Keratinocyte (primary cell): ENCODE data around the gene ASTN2. TPM values are rescaled to one million over a fixed set of nuclear protein-coding genes. Genes with fewer than 3 reads are reported as not detected.

Experiments used
- DNase-seq: peaks from one replicate; pipeline ENCODE4 v3.0.0-alpha.2; 2011; ENCODE audit warnings: low read depth, missing footprints, low spot score
- FAIRE-seq: peaks from 2 replicates; lab custom pipeline; 2011; peaks lifted over from hg19 to GRCh38; lab: Jason Lieb, UNC
- H2AFZ ChIP-seq: 2 replicates; pipeline ENCODE4 v1.6.0; 2012; ENCODE audit warnings: low read length, control low read depth, inconsistent platforms; ENCODE audit not compliant: control insufficient read depth
- H3K27ac ChIP-seq: 2 replicates; pipeline ENCODE4 v1.5.1; 2011; ENCODE audit warnings: low read length; ENCODE audit not compliant: control insufficient read depth, insufficient read depth
- H3K27me3 ChIP-seq: 3 replicates; pipeline ENCODE4 v1.6.0; 2011; ENCODE audit warnings: low read length; ENCODE audit not compliant: control insufficient read depth, insufficient read depth; ENCODE audit errors: extremely low read depth
- H3K36me3 ChIP-seq, 2 experiments: 2 replicates in 1 of 2; 3 replicates in 1 of 2; pipeline ENCODE4 v1.5.1; 2011; ENCODE audit warnings: low read length in 2 of 2, mild to moderate bottlenecking in 1 of 2; ENCODE audit not compliant: control insufficient read depth in 2 of 2, insufficient read depth in 2 of 2; ENCODE audit errors: extremely low read depth in 1 of 2
- H3K4me1 ChIP-seq: 3 replicates; pipeline ENCODE4 v1.5.1; 2011; ENCODE audit warnings: low read length; ENCODE audit not compliant: control insufficient read depth, insufficient read depth; ENCODE audit errors: extremely low read depth
- H3K4me2 ChIP-seq: 3 replicates; pipeline ENCODE4 v1.6.0; 2011; ENCODE audit warnings: low read depth, low read length; ENCODE audit not compliant: control insufficient read depth, insufficient read depth; ENCODE audit errors: extremely low read depth
- H3K4me3 ChIP-seq, 3 experiments: fragments of 200-600 bp in 1 of 3; sonication (generic) in 1 of 3; 2 replicates in 2 of 3; 3 replicates in 1 of 3; pipeline ENCODE4 v1.5.1; 2011 to 2016; ENCODE audit warnings: low read length in 3 of 3, mild to moderate bottlenecking in 3 of 3, control low read depth in 2 of 3, inconsistent platforms in 1 of 3, low read depth in 1 of 3, mixed read lengths in 1 of 3, mixed run types in 1 of 3, moderate library complexity in 1 of 3; ENCODE audit not compliant: control insufficient read depth in 2 of 3, insufficient read depth in 2 of 3; ENCODE audit errors: extremely low read depth in 1 of 3
- H3K79me2 ChIP-seq: 2 replicates; pipeline ENCODE4 v1.6.0; 2012; ENCODE audit warnings: low read length; ENCODE audit not compliant: control insufficient read depth, insufficient read depth
- H3K9ac ChIP-seq: 3 replicates; pipeline ENCODE4 v1.6.0; 2011; ENCODE audit warnings: low read length; ENCODE audit not compliant: control insufficient read depth, insufficient read depth; ENCODE audit errors: extremely low read depth
- H3K9me1 ChIP-seq: 3 replicates; pipeline ENCODE4 v1.6.0; 2011; ENCODE audit warnings: low read length; ENCODE audit not compliant: control insufficient read depth, insufficient read depth; ENCODE audit errors: extremely low read depth
- H3K9me3 ChIP-seq: 2 replicates; pipeline ENCODE4 v1.5.1; 2012; ENCODE audit warnings: low read depth, low read length; ENCODE audit not compliant: control insufficient read depth
- H4K20me1 ChIP-seq: 3 replicates; pipeline ENCODE4 v1.6.0; 2011; ENCODE audit warnings: low read length; ENCODE audit not compliant: control insufficient read depth, insufficient read depth; ENCODE audit errors: extremely low read depth
- EZH2 ChIP-seq: IDR thresholded peaks from one replicate; pipeline ENCODE4 v1.6.1; 2012; ENCODE audit warnings: inconsistent platforms, mild to moderate bottlenecking, low read length, moderate library complexity
- dilution Hi-C: fragments of 300-500 bp; cut with MboI; formaldehyde crosslinking; loops from one replicate; pipeline ENCODE4 v1.7.0; 2020; ENCODE audit warnings: low sequenced_read_pairs; ENCODE audit not compliant: extremely low pct_ligation_motif_present
- polyA plus RNA-seq, 5 experiments: library from polyadenylated mRNA; depleted of rRNA in 3 of 5; stranded (reverse) in 3 of 5; stranded (forward) in 1 of 5; unstranded in 1 of 5; fragments of >200 nt; gene quantifications; 1 replicate in 1 of 5; 2 replicates in 3 of 5; 3 replicates in 1 of 5; pipeline versions ENCODE4 v1.2.1 to v1.2.3, GENCODE V29; 2011 to 2012; ENCODE audit warnings: missing spikeins in 2 of 5, low read depth in 1 of 5, low replicate concordance in 1 of 5
- TF ChIP-seq, protein P1 (sequence below), 3 experiments: IDR thresholded peaks in 1 of 3; conservative IDR thresholded peaks in 1 of 3; optimal IDR thresholded peaks in 1 of 3; 2 replicates in 2 of 3; 3 replicates in 1 of 3; pipeline versions ENCODE3 to v1.5.1; 2011; ENCODE audit warnings: low read length in 3 of 3, mild to moderate bottlenecking in 3 of 3, moderate library complexity in 2 of 3, control low read depth in 1 of 3, inconsistent platforms in 1 of 3; ENCODE audit not compliant: insufficient read depth in 2 of 3; ENCODE audit errors: extremely low read depth in 1 of 3

Gene ASTN2
- polyA plus RNA-seq, 1 donor (not counting 4 experiments of a cell fraction or from before 2014, with no cell fraction given) = 0.31 TPM

DNA sequence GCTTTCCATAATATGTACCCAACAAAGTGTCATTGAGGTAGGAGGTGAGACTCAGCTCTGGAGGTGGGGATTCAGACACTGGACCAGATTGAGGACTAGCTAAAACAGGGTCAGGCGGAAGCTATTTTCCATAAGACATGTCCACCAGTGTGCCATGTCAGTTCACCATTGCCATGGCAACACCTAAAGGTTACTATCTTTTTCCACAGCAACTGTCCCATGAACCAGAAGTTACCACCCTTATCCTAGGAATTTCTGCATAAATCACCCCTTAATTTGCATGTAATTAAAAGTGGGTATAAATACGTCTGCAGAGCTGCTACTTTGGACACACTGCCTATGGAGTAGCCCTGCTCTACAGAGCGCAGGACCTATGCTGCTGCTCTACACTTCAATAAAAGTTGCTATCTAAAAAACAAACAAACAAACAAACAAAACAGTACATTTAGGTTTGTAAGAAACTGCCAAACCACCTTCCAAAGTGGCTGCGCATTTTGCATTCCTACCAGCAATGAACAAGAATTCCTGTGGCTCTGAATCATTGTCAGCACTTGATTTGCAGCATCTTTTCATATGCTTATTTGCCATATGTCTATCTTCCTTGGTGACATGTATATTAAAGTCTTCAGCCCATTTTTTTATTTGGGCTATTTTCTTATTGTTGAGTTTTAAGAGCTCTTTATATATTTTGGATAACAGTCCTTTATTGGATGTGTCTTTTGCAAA is 745.7 kb downstream of the ASTN2 start:
- Histone ChIP-seq H3K27me3 (no peaks in the 10 kb centered on the region), H3K9ac (no peak overlapping the region), H3K79me2 (no peaks in the 10 kb centered on the region), H3K27ac (no peak overlapping the region), H2AFZ (no peak overlapping the region), H3K4me1 (no peaks in the 10 kb centered on the region), H3K36me3 (no peaks in the 10 kb centered on the region), H3K4me3 (no peak overlapping the region), H3K4me2 (no peak overlapping the region), H4K20me1 (no peaks in the 10 kb centered on the region), H3K9me1 (no peaks in the 10 kb centered on the region), H3K9me3 (peaks cover 3% of the 10 kb centered on the region)
- TF ChIP-seq EZH2 = no peak
- TF ChIP-seq, protein P1, sequence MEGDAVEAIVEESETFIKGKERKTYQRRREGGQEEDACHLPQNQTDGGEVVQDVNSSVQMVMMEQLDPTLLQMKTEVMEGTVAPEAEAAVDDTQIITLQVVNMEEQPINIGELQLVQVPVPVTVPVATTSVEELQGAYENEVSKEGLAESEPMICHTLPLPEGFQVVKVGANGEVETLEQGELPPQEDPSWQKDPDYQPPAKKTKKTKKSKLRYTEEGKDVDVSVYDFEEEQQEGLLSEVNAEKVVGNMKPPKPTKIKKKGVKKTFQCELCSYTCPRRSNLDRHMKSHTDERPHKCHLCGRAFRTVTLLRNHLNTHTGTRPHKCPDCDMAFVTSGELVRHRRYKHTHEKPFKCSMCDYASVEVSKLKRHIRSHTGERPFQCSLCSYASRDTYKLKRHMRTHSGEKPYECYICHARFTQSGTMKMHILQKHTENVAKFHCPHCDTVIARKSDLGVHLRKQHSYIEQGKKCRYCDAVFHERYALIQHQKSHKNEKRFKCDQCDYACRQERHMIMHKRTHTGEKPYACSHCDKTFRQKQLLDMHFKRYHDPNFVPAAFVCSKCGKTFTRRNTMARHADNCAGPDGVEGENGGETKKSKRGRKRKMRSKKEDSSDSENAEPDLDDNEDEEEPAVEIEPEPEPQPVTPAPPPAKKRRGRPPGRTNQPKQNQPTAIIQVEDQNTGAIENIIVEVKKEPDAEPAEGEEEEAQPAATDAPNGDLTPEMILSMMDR (optimal IDR thresholded peaks at IDR 0.05 in 1 of 3, IDR thresholded peaks at IDR 0.05 in 1 of 3, conservative IDR thresholded peaks at IDR 0.05 in 1 of 3; ENCODE audit: extremely low read depth in 1 of 3, insufficient read depth in 2 of 3, low read length in 3 of 3) = no peak
- peak; percentile 53 for FAIRE-seq
- dilution Hi-C loops = no loop called here
- DNase-seq = no peak

DNA sequence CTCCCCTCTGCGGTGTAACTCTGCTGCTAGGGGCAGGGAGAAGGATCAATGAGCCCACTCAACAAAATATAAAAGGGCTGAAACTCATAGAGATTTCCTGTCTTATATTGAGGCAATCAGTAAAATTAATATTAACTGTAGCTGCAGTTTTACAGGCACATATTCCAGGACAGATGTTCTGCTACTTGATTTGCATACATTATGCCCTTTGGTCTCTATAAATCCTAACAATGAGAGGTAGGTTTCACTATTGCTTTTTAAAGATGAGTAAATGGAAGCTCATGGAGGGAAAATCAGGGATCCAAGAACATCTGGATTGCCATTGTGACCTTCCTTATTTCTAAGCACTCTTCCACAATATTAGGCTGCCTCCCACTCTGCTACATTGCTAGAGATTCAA is 751.3 kb downstream of the ASTN2 start:
- Histone ChIP-seq H3K79me2 (no peaks in the 10 kb centered on the region), H3K36me3 (no peaks in the 10 kb centered on the region), H4K20me1 (no peaks in the 10 kb centered on the region), H3K4me2 (no peak overlapping the region), H3K4me3 (no peak overlapping the region), H2AFZ (no peak overlapping the region), H3K9ac (no peak overlapping the region), H3K4me1 (peaks cover 15% of the 10 kb centered on the region), H3K27me3 (no peaks in the 10 kb centered on the region), H3K9me3 (no peaks in the 10 kb centered on the region), H3K9me1 (no peaks in the 10 kb centered on the region), H3K27ac (no peak overlapping the region)
- no peak for FAIRE-seq
- DNase-seq = no peak
- dilution Hi-C loops = no loop called here
- TF ChIP-seq, protein P1 (optimal IDR thresholded peaks at IDR 0.05 in 1 of 3, IDR thresholded peaks at IDR 0.05 in 1 of 3, conservative IDR thresholded peaks at IDR 0.05 in 1 of 3; ENCODE audit: extremely low read depth in 1 of 3, insufficient read depth in 2 of 3, low read length in 3 of 3) = no peak
- TF ChIP-seq EZH2 = no peak
